Glomerular endothelial cell (primary cell): ENCODE data around the gene PLD1. TPM values are rescaled to one million over a fixed set of nuclear protein-coding genes. Genes with fewer than 3 reads are reported as not detected.
"Not testable (repeated sequence)": the region's sequence is repeated elsewhere in the genome, so short reads cannot be mapped to it uniquely, and the experiment has no call there.

ENCODE experiments used
- DNase-seq: peaks from one replicate; pipeline ENCODE4 v3.0.0-alpha.2; 2011; ENCODE audit warnings: low read depth, low spot score; ENCODE audit errors: extremely low read depth
- total RNA-seq: library from RNA; depleted of rRNA; stranded (reverse); fragments of >200 nt; gene quantifications from 2 replicates; pipeline ENCODE4 v1.2.3, GENCODE V29; 2015

The PLD1 gene
- total RNA-seq, 1 donor from 2014 or later = 47.6 TPM

DNA sequence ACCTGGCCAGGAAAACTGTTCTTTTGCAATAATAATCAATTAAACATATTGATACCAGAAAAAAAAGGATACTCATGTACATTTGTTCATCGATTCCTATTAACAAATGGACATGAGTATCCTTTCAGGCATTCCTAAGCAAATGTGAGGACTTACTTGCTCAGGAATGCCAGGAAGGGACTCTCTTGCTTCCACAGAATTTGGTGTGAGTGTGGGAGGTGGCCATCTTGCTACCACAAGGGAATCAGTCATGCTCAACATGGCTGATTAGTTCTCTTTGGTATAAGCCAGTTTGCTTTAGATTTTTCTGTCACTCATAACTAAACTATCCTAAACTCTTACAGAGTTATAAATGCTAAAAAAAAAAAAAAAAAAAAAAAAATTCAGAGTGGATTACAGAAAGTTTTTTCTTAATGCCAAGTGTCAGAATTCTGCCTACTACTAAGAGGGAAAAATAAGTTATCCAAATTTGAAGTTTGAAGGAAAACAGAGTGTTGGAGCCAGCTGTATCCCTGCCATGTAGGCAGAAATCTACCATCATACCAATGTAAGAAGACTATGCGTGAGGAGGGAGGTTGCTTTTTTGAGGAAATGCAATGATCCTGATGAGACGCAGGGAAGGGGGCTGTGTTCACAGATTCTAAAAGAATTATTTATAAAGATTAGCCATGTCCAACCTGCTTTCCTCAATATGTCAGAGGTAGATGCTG, 98.7 kb downstream of the PLD1 start:
- no peak for DNase-seq

DNA sequence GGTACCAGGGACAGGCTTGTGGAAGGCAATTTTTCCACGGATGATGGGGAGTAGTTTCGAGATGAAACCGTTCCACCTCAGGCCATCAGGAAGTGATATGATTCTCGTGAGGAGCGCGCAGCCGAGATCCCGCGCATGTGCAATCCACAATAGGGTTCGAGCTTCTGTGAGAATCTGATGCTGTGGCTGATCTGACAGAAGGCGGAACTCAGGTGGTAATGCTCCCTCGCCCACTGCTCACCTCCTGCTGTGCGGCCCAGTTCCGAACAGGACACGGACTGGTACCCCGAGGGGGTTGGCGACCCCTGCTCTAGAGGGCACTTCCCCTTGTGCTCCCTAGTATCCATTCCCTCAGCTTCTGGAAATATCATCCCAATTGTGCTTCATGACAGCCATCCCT, 99.9 kb downstream of the PLD1 start:
- no peak for DNase-seq

DNA sequence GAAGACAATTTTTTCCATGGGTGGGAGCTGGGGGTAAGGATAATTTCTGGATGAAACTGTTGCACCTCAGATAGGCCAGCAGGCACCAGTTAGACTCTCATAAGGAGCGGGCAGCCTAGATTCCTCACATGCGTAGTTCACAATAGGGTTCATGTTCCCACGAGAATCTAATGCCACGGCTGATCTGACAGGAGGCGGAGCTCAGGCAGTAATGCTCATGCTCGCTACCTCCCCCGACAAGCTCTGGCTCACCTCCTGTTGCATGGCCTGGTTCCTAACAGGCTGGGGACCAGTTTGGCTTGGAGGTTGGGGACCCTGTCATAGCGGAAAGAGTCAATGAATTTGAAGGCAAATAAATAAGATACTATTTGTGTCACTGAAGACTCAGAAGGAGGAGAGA, 105.5 kb downstream of the PLD1 start:
- DNase-seq = no peak

DNA sequence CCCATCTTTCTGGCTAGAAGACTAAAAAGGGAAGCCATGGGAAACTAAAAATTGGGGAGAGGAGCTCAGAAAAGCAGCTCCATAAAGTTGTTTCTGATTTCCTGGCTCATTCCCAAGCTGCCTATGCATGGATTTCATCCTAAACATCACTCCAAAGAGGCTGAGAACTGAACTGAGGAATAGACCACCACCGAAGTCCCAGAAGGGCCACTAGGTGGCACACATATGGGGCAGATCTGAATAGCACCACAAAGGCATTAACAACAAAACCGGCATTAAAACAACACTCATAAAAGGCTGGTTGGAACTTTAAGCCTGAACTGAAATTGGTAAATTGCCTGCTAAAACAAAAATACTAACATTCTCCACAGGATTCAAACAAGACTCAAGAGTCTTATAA, 106.3 kb downstream of the PLD1 start:
- no peak for DNase-seq

DNA sequence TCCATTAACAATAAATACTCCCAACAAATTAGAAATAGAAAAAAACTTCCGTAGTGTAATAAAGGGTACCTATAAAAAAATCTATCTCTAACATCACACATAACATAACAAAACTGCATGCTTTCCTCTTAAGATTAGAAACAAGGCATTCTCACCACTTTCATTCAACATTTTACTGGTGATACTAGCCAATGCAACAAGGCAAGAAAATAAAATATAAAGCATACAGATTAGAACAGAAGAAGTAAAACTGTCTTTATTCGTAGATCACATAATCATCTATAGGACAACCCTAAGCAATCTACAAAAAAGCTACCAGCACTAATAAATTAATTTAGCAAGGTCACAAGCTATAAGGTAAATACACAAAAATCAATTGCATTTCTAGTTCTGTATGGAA, 107.1 kb downstream of the PLD1 start:
- no peak for DNase-seq

DNA sequence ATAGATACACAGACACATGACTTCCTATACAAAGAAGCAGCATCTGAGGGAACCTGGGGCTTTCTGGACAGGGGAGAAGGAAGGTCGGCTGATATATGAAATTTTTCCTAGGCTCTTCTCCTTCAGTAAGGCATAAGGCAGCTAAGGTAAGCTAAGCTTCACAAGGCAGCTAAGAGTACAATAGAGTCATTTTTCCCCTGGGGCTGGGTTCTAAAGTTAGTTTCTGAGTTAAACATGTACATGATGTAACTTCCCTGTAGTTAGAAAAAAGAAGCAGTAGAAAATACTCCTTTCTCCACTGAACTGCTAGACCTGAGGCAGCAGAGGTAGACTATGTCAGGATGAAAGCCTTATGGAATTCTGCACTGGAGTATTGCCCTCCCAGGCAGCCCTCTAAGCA, 109.6 kb downstream of the PLD1 start:
- no peak for DNase-seq

DNA sequence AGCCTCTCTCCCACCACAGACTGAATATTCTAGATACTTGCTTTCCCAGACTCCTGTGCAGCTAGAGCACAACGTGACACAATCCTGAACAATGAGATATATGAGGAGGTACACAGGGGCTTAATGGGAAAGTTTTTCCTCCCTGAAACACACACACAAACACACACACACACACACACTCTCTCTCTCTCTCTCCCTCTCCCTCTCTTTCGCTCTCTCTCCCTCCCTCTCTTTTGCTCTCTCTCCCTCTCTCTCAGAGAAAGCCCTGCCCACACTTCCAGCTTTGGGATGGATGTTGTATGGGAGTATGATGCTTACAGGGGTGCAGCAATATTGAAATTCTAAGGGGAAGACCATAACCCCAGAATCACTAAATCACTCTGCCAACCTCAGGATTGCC, 110.1 kb downstream of the PLD1 start:
- no peak for DNase-seq

DNA sequence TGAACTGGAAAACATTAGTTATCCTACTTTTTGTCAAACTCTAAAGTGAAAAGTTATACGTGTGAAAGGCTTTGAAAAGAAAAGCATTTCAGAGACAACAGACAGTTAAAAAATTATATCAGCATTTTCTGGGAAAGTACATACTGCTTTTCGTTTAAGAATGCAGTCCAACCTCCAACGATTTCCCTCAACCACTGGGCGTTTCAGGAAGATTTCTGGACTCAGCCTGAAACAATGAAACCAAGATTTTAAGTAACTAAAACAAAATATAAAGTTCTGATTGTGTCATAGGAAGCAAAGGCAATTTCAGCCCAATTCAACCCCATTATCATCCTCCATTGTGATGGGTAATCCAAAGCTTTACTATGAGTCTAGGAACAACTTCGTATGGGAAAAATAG, 110.7 kb downstream of the PLD1 start:
- no peak for DNase-seq

DNA sequence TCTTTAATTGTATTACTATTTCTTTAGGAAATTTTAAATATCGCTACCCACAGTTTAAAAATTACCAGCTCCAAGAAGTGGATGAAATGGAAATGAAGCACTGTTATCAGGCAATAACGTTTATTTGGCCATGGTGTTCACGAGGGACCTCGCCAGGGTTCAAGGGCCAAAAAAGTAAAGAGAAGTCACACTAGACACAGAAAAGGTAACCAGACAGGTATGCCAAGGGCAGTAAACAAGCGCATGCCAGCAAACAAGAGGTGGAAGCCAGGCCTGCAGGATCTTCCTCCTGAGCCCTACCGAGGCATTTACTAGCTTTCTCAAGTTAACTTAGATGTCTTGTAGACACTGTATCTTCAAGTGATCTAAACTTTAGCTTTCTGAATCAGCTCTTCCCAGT, 113.5 kb downstream of the PLD1 start:
- DNase-seq = no peak

DNA sequence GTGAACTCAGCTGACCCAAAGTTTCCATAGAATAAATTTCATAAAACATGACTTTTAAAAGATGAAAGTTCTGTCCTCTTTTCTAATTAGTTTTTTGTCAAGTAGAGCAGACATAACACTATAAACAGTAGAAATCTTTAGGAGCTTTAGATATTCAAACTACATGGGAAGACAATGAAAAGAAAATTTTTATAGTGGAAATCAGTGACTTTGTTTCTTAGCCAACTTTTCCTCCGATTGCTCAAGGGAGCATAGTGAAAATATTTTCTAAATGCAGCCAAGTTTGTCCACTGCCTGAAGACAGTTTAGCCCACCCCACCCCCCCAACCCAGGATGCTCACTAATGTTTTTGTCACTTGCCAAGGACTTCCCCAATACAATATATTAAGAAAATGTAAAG, 114.9 kb downstream of the PLD1 start:
- DNase-seq = no peak

DNA sequence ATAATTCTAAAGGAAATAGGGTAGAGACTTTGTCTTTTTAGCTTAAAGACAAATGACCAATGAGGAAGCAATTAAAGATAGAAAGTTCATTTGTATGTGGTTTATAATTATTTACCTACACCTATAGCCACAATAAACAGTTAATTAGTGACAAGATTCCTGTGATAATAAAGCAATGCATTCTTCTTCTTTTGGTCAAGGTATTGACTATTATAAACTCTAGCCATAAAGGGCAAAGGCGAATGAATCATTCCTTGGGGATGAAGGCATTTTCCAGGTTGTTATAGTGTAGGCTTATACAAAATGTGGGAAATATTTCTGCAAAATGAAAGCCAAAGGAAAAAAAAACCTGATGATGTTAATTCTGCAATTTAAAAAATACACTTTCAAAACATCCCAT, 115.4 kb downstream of the PLD1 start:
- no peak for DNase-seq

DNA sequence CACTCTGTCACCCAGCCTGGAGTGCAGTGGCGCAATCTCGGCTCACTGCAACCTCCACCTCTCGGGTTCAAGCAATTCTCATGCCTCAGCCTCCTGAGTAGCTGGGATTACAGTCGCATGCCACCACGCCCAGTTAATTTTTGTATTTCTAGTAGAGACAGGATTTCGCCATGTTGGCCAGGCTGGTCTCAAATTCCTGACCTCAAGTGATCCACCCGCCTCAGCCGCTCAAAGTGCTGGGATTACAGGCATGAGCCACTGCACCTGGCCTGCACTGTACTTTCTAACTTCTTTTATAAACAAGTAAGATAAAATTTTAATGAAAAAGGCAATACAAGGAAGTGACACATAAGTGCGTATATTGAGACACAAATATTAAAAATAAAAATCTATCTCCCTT, 117.7 kb downstream of the PLD1 start:
- not testable (repeated sequence) for DNase-seq

DNA sequence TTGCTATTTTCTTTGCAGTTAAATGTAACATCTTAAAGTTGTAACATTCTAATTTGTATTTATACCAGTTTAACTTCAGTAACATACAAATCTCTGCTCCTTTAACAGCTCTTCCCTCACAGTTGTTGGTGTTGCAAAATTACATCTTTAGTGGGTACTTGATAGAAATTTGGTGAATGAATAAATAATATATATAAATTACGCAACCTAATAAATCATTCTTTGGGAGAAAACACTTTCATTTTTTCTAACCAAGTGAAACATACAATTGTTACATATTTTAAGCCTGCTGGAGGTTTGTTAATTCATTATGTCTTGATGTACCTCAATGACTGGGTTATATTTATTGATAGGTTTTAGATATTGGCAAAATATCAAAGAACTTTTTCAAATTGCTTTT, 118.8 kb downstream of the PLD1 start:
- no peak for DNase-seq

DNA sequence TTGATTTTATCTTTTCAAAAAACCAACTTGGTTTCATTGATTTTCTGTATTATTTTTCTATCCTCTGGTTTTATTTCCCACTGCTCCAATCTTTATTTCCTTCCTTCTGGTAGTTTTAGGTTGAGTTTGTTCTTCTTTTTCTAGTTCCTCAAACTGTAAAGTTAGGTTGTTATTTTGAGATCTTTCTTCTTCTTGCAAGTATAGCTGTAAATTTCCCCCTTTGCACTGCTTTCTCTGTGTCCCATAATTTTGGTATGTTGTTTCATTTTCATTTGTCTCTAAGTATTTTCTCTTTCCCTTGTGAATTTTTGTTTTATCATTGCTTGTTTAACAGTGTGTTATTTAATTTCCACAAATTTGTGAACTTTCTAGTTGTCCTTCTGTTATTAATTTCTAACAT, 120.0 kb downstream of the PLD1 start:
- DNase-seq = no peak

DNA sequence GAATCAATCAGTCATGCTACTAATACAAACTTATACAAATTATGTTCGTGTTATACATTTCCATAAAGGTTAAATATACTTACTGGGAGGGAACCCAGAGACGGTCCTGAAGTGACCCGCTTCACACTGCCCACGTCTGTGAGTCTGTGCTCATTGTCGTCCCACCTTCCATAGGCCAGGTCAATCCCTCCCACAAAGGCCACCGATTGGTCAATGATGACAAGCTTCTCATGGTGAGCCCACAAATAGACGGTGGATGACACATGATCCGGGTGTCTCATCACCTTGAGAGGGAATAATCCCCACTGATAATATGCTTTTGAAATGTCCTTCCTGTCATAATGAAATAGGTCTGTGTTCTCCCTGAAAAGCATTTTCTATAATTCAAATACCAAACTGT, 121.7 kb downstream of the PLD1 start:
- no peak for DNase-seq

DNA sequence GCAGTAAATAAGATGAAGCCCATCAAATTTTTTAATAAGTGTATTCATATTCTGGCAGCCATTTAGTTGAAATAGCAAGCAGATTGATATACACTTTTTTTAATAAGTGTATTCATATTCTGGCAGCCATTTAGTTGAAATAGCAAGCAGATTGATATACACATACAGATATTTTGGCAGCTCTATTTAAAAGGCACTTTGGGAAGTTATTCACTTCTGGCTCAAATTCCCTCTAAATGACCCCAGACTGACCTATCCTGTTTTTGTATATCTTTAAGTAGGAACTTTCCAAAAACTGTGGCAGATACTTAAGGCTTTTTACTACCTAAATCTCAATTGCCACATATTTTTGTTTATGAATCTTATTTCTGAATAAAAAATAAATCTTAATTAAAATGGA, 122.3 kb downstream of the PLD1 start:
- DNase-seq = no peak

DNA sequence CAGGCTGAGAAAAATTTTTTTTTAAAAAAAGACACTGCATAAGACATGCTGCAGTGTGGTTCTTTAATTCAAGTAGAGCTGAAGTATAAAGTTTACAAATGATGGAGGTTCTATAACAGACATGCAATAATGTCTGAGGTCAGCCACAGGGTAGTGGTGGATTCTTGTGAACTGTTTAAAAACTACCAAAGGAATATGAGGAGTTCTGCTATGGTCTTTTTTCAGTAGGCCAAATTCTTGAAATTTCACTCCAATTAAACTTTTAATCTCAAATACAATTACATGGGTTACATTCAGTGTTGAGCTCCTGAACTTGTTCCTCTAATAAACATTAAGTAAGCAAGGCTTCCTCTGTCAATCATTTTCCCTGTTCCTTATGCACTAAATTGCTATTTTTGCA, 122.7 kb downstream of the PLD1 start:
- no peak for DNase-seq

DNA sequence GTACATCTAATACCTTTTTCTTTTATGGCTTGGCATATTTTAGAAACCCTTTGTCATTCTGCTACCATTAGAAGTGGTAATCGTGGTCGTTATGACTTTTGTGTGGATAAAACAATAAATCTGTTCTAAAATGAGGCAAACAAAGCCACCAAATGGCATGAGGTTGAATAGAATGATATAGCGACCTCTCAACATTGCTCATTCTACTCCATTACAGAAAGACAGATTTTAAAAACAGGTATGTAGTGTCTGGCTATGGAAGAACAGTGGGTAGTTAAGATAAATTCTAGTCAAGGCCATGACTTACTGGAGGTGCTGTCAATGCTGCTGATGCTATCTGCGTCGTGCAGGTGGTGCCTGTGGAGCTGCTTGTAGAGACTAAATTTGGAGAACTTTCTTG, 123.2 kb downstream of the PLD1 start:
- DNase-seq = no peak

DNA sequence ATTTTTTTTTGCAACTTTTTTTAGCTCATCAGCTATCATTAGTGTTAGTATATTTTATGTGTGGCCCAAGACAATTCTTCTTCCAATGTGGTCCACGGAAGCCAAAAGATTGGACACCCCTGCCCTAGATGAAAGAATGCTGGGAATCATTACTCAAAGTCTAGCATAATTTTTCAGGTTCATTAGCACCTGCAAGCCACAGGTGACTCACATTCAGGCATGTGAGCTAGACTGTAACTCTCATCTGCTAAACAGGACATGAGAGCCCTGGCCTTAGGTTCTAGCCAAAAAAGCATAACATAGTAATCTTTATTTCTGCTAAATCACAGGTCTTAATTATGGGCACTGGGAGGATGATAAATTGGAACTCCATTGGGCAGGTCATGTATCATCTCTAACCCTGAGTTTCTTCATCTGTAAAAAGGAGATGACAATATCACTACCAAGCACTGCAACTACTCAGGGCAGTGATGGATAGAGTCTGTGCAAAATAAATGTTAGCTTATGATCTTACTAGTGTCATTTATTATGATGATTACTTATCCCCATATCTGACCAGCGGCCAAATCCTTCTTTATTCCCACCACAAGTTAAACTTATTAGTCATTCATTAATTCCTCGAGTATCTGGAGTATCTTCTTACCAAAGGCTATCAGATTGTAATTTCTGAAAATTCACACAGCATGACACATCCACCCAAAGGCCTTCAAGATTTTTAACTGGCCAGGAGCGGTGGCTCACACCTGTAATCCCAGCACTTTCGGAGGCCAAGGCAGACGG, 125.0 kb downstream of the PLD1 start:
- DNase-seq = no peak

DNA sequence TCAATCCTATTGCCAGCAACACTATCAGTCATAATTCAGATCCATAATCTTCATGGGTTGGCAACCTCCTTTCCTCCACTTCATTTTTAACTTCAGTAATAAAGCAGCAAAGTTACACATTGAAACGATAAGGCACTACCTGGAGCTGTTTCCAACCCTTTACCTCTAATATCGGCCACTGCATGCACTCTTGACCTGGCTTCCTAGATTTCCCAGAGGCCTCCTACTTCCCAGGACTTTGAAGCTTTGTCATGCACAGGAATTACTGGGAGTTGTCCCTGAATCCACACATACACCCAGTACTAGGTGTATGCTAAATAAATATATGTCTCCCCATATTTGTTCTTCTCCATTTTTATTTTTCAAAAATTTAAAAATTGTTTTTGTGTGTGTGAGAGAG, 126.1 kb downstream of the PLD1 start:
- no peak for DNase-seq

DNA sequence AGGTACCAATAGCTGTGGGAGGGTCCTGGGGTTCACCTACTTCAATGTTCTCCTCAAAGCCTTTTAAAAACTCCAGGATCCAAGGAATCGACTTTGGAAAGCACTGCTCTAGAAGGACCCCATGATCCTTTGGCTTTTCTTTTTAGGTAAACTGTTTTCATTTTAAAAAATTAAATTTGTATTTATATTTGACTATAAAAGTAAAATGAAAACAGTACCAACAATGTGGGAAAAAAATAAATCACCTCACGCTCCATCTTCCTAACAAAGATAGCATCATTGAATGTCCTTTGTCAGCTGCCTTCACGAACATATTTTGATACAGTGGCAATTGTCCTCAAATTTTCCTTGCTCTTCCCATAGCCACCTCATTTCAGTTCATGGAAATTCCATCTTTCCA, 127.5 kb downstream of the PLD1 start:
- DNase-seq = no peak

DNA sequence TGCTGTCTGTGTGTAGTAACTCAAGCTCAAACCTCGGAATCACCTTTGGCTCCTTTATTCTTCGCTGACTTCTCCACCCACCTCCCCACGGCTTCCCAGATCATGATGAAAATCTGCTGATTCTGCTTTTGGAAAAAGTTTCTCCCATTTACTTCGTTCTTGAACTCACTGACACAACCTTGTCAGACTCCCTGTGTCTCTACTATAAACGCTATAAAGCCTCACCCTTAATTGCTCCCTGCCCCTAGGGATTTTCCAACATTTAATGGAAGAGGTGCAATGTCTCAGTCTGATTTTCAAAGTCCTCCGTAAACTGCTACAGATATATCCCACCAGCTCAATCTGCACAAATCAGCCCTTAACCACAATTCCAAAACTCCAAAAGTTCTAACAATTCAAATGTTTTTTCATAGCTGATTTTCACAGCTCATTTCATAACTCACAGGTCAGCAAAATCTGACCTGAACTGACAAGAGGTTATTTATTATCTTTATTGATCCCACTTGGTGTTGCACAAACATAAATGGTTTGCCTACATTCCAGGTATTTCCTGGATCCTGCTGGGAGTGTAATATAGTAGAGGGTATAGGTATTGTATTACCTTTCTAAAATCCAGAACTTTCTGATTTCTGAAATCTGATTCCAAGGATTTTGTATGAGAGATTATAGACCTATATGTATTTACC, 129.4 kb downstream of the PLD1 start:
- DNase-seq = no peak
